Keratinocyte (primary cell): ENCODE results near the gene TRIM29. TPM values are rescaled to one million over a fixed set of nuclear protein-coding genes. Genes with fewer than 3 reads are reported as not detected.

Experiments
- DNase-seq: peaks from one replicate; pipeline ENCODE4 v3.0.0-alpha.2; 2011; ENCODE audit warnings: low read depth, missing footprints, low spot score
- FAIRE-seq: peaks from 2 replicates; lab custom pipeline; 2011; peaks lifted over from hg19 to GRCh38; lab: Jason Lieb, UNC
- H2AFZ ChIP-seq: 2 replicates; pipeline ENCODE4 v1.6.0; 2012; ENCODE audit warnings: low read length, control low read depth, inconsistent platforms; ENCODE audit not compliant: control insufficient read depth
- H3K27ac ChIP-seq: 2 replicates; pipeline ENCODE4 v1.5.1; 2011; ENCODE audit warnings: low read length; ENCODE audit not compliant: control insufficient read depth, insufficient read depth
- H3K27me3 ChIP-seq: 3 replicates; pipeline ENCODE4 v1.6.0; 2011; ENCODE audit warnings: low read length; ENCODE audit not compliant: control insufficient read depth, insufficient read depth; ENCODE audit errors: extremely low read depth
- H3K36me3 ChIP-seq, 2 experiments: 2 replicates in 1 of 2; 3 replicates in 1 of 2; pipeline ENCODE4 v1.5.1; 2011; ENCODE audit warnings: low read length in 2 of 2, mild to moderate bottlenecking in 1 of 2; ENCODE audit not compliant: control insufficient read depth in 2 of 2, insufficient read depth in 2 of 2; ENCODE audit errors: extremely low read depth in 1 of 2
- H3K4me1 ChIP-seq: 3 replicates; pipeline ENCODE4 v1.5.1; 2011; ENCODE audit warnings: low read length; ENCODE audit not compliant: control insufficient read depth, insufficient read depth; ENCODE audit errors: extremely low read depth
- H3K4me2 ChIP-seq: 3 replicates; pipeline ENCODE4 v1.6.0; 2011; ENCODE audit warnings: low read depth, low read length; ENCODE audit not compliant: control insufficient read depth, insufficient read depth; ENCODE audit errors: extremely low read depth
- H3K4me3 ChIP-seq, 3 experiments: fragments of 200-600 bp in 1 of 3; sonication (generic) in 1 of 3; 2 replicates in 2 of 3; 3 replicates in 1 of 3; pipeline ENCODE4 v1.5.1; 2011 to 2016; ENCODE audit warnings: low read length in 3 of 3, mild to moderate bottlenecking in 3 of 3, control low read depth in 2 of 3, inconsistent platforms in 1 of 3, low read depth in 1 of 3, mixed read lengths in 1 of 3, mixed run types in 1 of 3, moderate library complexity in 1 of 3; ENCODE audit not compliant: control insufficient read depth in 2 of 3, insufficient read depth in 2 of 3; ENCODE audit errors: extremely low read depth in 1 of 3
- H3K79me2 ChIP-seq: 2 replicates; pipeline ENCODE4 v1.6.0; 2012; ENCODE audit warnings: low read length; ENCODE audit not compliant: control insufficient read depth, insufficient read depth
- H3K9ac ChIP-seq: 3 replicates; pipeline ENCODE4 v1.6.0; 2011; ENCODE audit warnings: low read length; ENCODE audit not compliant: control insufficient read depth, insufficient read depth; ENCODE audit errors: extremely low read depth
- H3K9me1 ChIP-seq: 3 replicates; pipeline ENCODE4 v1.6.0; 2011; ENCODE audit warnings: low read length; ENCODE audit not compliant: control insufficient read depth, insufficient read depth; ENCODE audit errors: extremely low read depth
- H3K9me3 ChIP-seq: 2 replicates; pipeline ENCODE4 v1.5.1; 2012; ENCODE audit warnings: low read depth, low read length; ENCODE audit not compliant: control insufficient read depth
- H4K20me1 ChIP-seq: 3 replicates; pipeline ENCODE4 v1.6.0; 2011; ENCODE audit warnings: low read length; ENCODE audit not compliant: control insufficient read depth, insufficient read depth; ENCODE audit errors: extremely low read depth
- CTCF ChIP-seq, 3 experiments: IDR thresholded peaks in 1 of 3; conservative IDR thresholded peaks in 1 of 3; optimal IDR thresholded peaks in 1 of 3; 2 replicates in 2 of 3; 3 replicates in 1 of 3; pipeline versions ENCODE3 to v1.5.1; 2011; ENCODE audit warnings: low read length in 3 of 3, mild to moderate bottlenecking in 3 of 3, moderate library complexity in 2 of 3, control low read depth in 1 of 3, inconsistent platforms in 1 of 3; ENCODE audit not compliant: insufficient read depth in 2 of 3; ENCODE audit errors: extremely low read depth in 1 of 3
- EZH2 ChIP-seq: IDR thresholded peaks from one replicate; pipeline ENCODE4 v1.6.1; 2012; ENCODE audit warnings: inconsistent platforms, mild to moderate bottlenecking, low read length, moderate library complexity
- dilution Hi-C: fragments of 300-500 bp; cut with MboI; formaldehyde crosslinking; loops from one replicate; pipeline ENCODE4 v1.7.0; 2020; ENCODE audit warnings: low sequenced_read_pairs; ENCODE audit not compliant: extremely low pct_ligation_motif_present
- polyA plus RNA-seq, 5 experiments: library from polyadenylated mRNA; depleted of rRNA in 3 of 5; stranded (reverse) in 3 of 5; stranded (forward) in 1 of 5; unstranded in 1 of 5; fragments of >200 nt; gene quantifications; 1 replicate in 1 of 5; 2 replicates in 3 of 5; 3 replicates in 1 of 5; pipeline versions ENCODE4 v1.2.1 to v1.2.3, GENCODE V29; 2011 to 2012; ENCODE audit warnings: missing spikeins in 2 of 5, low read depth in 1 of 5, low replicate concordance in 1 of 5

Gene TRIM29
- polyA plus RNA-seq, 1 donor (not counting 4 experiments of a cell fraction or from before 2014, with no cell fraction given) = 463 TPM

DNA sequence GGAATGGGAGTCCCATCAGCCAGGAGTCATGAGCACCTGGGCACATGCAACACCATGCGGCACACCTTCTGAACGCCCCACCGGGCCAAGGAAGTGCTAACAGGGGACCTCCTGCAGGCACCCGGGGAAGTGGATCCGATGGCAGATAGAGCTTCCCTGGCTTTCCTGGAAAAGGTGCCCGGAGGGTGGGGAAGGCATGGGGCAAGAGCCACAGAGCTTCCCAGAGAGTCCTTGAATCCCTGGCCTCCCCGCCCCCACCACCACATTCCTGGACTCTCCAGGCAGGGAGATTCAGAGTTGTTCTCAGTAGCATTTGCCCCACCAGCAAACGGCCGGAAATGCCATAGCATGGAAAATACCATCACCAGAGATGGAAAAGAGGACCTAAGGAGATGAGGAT, 8.3 kb downstream of the TRIM29 start:
- no peak for DNase-seq
- Histone ChIP-seq H3K4me2 (peak overlapping the region; percentile 91), H3K27me3 (no peaks in the 10 kb centered on the region), H3K9ac (peak overlapping the region; percentile 86), H3K27ac (peak overlapping the region; percentile 98), H2AFZ (no peak overlapping the region), H3K4me3 (peak overlapping the region in 1 of 3 experiments; percentile 34), H3K9me1 (peaks cover under 1% of the 10 kb centered on the region), H3K4me1 (peaks cover 78% of the 10 kb centered on the region), H3K79me2 (peaks cover 54% of the 10 kb centered on the region), H4K20me1 (peaks cover 2% of the 10 kb centered on the region), H3K36me3 (peaks cover 51 to 79% of the 10 kb centered on the region in 2 experiments), H3K9me3 (no peaks in the 10 kb centered on the region)
- dilution Hi-C loops = no loop called here
- FAIRE-seq = peak; percentile 36
- no peak for TF ChIP-seq EZH2
- no peak for TF ChIP-seq CTCF (optimal IDR thresholded peaks at IDR 0.05 in 1 of 3, IDR thresholded peaks at IDR 0.05 in 1 of 3, conservative IDR thresholded peaks at IDR 0.05 in 1 of 3; ENCODE audit: extremely low read depth in 1 of 3, insufficient read depth in 2 of 3, low read length in 3 of 3)

- H3K27me3 ChIP-seq = no peaks in the 10 kb centered on the region
- peaks cover 44% of the 10 kb centered on the region for H3K79me2 ChIP-seq
- dilution Hi-C loops = no loop called here
- H3K9me1 ChIP-seq = peaks cover 5% of the 10 kb centered on the region
- peak overlapping the region in 2 of 3 experiments; percentile 47 to 49 for H3K4me3 ChIP-seq
- peaks cover 78% of the 10 kb centered on the region for H3K4me1 ChIP-seq
- H3K27ac ChIP-seq = peak overlapping the region; percentile 98
- TF ChIP-seq CTCF (optimal IDR thresholded peaks at IDR 0.05 in 1 of 3, IDR thresholded peaks at IDR 0.05 in 1 of 3, conservative IDR thresholded peaks at IDR 0.05 in 1 of 3; ENCODE audit: extremely low read depth in 1 of 3, insufficient read depth in 2 of 3, low read length in 3 of 3) = no peak
- TF ChIP-seq EZH2 = no peak
- no peak for DNase-seq
- no peak overlapping the region for H2AFZ ChIP-seq
- H3K4me2 ChIP-seq = peak overlapping the region; percentile 91
- H4K20me1 ChIP-seq = no peaks in the 10 kb centered on the region
- H3K9me3 ChIP-seq = no peaks in the 10 kb centered on the region
- FAIRE-seq = peak; percentile 94
- peak overlapping the region; percentile 86 for H3K9ac ChIP-seq
- peaks cover 43 to 76% of the 10 kb centered on the region in 2 experiments for H3K36me3 ChIP-seq
These were observed 9.4 kb downstream of the TRIM29 start for GRCh38 chr11:120128392-120129119.
